GM12878 (cell line): ENCODE data around the gene PDE6G. TPM values are rescaled to one million over a fixed set of nuclear protein-coding genes. Genes with fewer than 3 reads are reported as not detected.

Experiments used
- ATAC-seq: fragments of 200-7000 bp; cut with Tn5 transposase; 3 replicates; pipeline ENCODE4 v1.9.1; 2020; ENCODE audit warnings: mild to moderate bottlenecking, moderate library complexity
- BruUV-seq: library from RNA; stranded (reverse); fragments of 400-500 nt; replicated peaks from 2 replicates; lab custom pipeline; 2021; lab: Mats Ljungman, UMichigan
- CTCF ChIA-PET: fragments of 300-600 bp; sonication (Branson Sonifier 250); formaldehyde crosslinking; extraction: SDS; loops from one replicate; lab custom pipeline; 2021; ENCODE audit warnings: inconsistent platforms; lab: Yijun Ruan, JAX
- POLR2A ChIA-PET: fragments of 350-600 bp; formaldehyde crosslinking; extraction: SDS; loops from one replicate; lab custom pipeline; 2021; ENCODE audit warnings: inconsistent platforms; lab: Charles Lee
- RAD21 ChIA-PET: fragments of 300-600 bp; sonication (Branson Sonifier 250); formaldehyde crosslinking; loops from one replicate; lab custom pipeline; 2023; ENCODE audit warnings: antibody characterized with exemption; ENCODE audit not compliant: unreplicated experiment; lab: Charles Lee
- SMC1A ChIA-PET: fragments of 300-600 bp; sonication (Branson Sonifier 250); formaldehyde crosslinking; loops from one replicate; lab custom pipeline; 2023; ENCODE audit not compliant: unreplicated experiment, uncharacterized antibody; lab: Charles Lee
- DNase-seq: peaks from one replicate; pipeline ENCODE4 v3.0.0-alpha.2; 2011; ENCODE audit warnings: low read depth, low spot score
- FAIRE-seq: peaks from 3 replicates; lab custom pipeline; 2011; peaks lifted over from hg19 to GRCh38; lab: Jason Lieb, UNC
- H2AFZ ChIP-seq: 2 replicates; pipeline ENCODE4 v1.6.0; 2011; ENCODE audit warnings: low read depth, low read length, control low read depth; ENCODE audit not compliant: control insufficient read depth
- H3K27ac ChIP-seq: 2 replicates; pipeline ENCODE4 v1.5.1; 2011; ENCODE audit warnings: control low read depth; ENCODE audit not compliant: control insufficient read depth, insufficient read depth
- H3K27me3 ChIP-seq, 2 experiments: replicated peaks in 1 of 2; 2 replicates each; pipeline versions ENCODE4 v1.6.0 to v1.6.1; 2011; ENCODE audit warnings: low read length in 1 of 2; ENCODE audit not compliant: control insufficient read depth in 2 of 2, insufficient read depth in 2 of 2
- H3K36me3 ChIP-seq, 2 experiments: 2 replicates each; pipeline ENCODE4 v1.5.1; 2011; ENCODE audit warnings: low read length in 1 of 2; ENCODE audit not compliant: control insufficient read depth in 2 of 2, insufficient read depth in 2 of 2
- H3K4me1 ChIP-seq: 2 replicates; pipeline ENCODE4 v1.6.1; 2011; ENCODE audit warnings: mild to moderate bottlenecking, low read length, moderate library complexity, mixed read lengths; ENCODE audit not compliant: control insufficient read depth, insufficient read depth
- H3K4me2 ChIP-seq: 2 replicates; pipeline ENCODE4 v1.6.0; 2011; ENCODE audit warnings: control low read depth; ENCODE audit not compliant: control insufficient read depth, insufficient read depth
- H3K4me3 ChIP-seq: fragments of 200-600 bp; sonication (generic); 2 replicates; pipeline ENCODE4 v1.5.1; 2016
- H3K79me2 ChIP-seq: 2 replicates; pipeline ENCODE4 v1.6.0; 2011; ENCODE audit warnings: low read length; ENCODE audit not compliant: control insufficient read depth, insufficient read depth
- H3K9ac ChIP-seq: 2 replicates; pipeline ENCODE4 v1.8.0; 2011; ENCODE audit warnings: low read length, control low read depth, mixed read lengths; ENCODE audit not compliant: control insufficient read depth, insufficient read depth
- H3K9me3 ChIP-seq: replicated peaks from 3 replicates; pipeline ENCODE4 v1.5.1; 2011; ENCODE audit warnings: mild to moderate bottlenecking, low read length; ENCODE audit not compliant: control insufficient read depth, insufficient read depth
- H4K20me1 ChIP-seq: 2 replicates; pipeline ENCODE4 v1.6.0; 2011; ENCODE audit not compliant: control insufficient read depth, insufficient read depth
- BCLAF1 ChIP-seq: fragments of 450-650 bp; IDR thresholded peaks from 2 replicates; pipeline ENCODE4 v1.6.1; 2017; ENCODE audit warnings: antibody characterized with exemption, mild to moderate bottlenecking, moderate library complexity
- CBFB ChIP-seq: IDR thresholded peaks from 2 replicates; pipeline ENCODE4 v1.6.1; 2016; ENCODE audit warnings: antibody characterized with exemption, low read depth
- FOS ChIP-seq: IDR thresholded peaks from 3 replicates; pipeline ENCODE4 v1.6.1; 2011; ENCODE audit warnings: borderline replicate concordance; ENCODE audit not compliant: insufficient read length; ENCODE audit errors: extremely low read depth
- FOXM1 ChIP-seq: IDR thresholded peaks from 2 replicates; pipeline ENCODE4 v1.6.1; 2012; ENCODE audit warnings: low read depth, mild to moderate bottlenecking, inconsistent platforms, low read length, moderate library complexity
- WGBS: methylation state at CpG from one replicate; pipeline ENCODE4 v1.1.6; 2016; ENCODE audit warnings: low lambda C conversion rate; ENCODE audit not compliant: insufficient replicate concordance, insufficient coverage; ENCODE audit errors: missing lambda C conversion rate; 5-methylcytosine and 5-hydroxymethylcytosine counted together
- in situ Hi-C: fragments of 300-500 bp; cut with MboI; formaldehyde crosslinking; loops from 9 replicates; pipeline ENCODE4 v1.14.3; 2018; ENCODE audit warnings: mixed read lengths
- intact Hi-C: fragments of 100-400 bp; cut with micrococcal nuclease; formaldehyde crosslinking; loops from one replicate; pipeline ENCODE4 v1.14.2; 2022; ENCODE audit not compliant: unreplicated experiment
- polyA plus RNA-seq, 11 experiments: library from polyadenylated mRNA; depleted of rRNA in 4 of 11; unstranded in 6 of 11; stranded (reverse) in 5 of 11; fragments of >200 nt; fragmentation: Nextera tagmentation in 4 of 11; fragmentation: Illumina TruSeq in 1 of 11; extraction: Ambion mirVana in 4 of 11; extraction: Trizol in 1 of 11; gene quantifications; 1 replicate in 1 of 11; 2 replicates in 10 of 11; pipeline versions ENCODE4 v1.2.1 to v1.2.3, GENCODE V29; 2011 to 2016; ENCODE audit warnings: inconsistent platforms in 2 of 11, missing spikeins in 2 of 11, low read depth in 1 of 11
- total RNA-seq, 4 experiments: library from RNA; depleted of rRNA in 3 of 4; stranded (reverse); fragments of >200 nt in 3 of 4; fragmentation: Illumina TruSeq in 1 of 4; extraction: Trizol in 1 of 4; gene quantifications; 2 replicates each; pipeline versions ENCODE4 v1.2.1 to v1.2.3, GENCODE V29; 2013 to 2021
- TF ChIP-seq, protein P1 (sequence below): IDR thresholded peaks from 2 replicates; pipeline ENCODE4 v1.6.1; 2012; ENCODE audit warnings: mild to moderate bottlenecking, low read depth, low read length

Gene PDE6G
- total and polyA plus RNA-seq, 10 of the 15 experiments (the other 5 are each of a cell fraction or from before 2014, with no cell fraction given): 0.55 to 12.1 (median 4.3) TPM

DNA sequence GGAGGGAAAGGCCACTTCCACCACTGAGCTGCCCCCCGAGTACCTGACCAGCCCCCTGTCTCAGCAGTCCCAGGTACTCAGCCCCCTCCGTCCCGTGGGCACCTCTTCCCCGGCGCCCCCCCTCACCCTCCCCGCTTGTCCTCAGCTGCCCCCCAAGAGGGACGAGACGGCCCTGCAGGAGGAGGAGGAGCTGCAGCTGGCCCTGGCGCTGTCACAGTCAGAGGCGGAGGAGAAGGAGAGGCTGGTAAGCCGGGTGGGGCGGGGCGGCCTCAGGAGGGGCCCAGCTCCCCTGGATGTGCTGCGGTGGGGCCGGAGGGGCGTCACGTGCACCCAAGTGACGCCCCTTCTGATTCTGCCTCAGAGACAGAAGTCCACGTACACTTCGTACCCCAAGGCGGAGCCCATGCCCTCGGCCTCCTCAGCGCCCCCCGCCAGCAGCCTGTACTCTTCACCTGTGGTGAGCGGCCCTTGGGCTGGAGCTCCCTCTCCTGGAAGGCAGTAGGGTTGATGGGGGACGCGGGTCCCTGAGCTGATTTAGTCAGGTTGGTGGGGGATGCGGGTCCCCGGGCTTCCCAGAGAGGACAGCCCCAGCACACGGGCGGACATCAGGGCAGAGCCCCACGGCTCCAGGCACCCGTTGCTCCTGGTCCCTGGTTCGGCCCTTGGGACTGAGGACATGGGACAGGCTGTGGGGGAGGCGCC, 37.3 kb upstream of the PDE6G start:
- no TSS peak for BruUV-seq
- SMC1A ChIA-PET: no interaction called here
- Histone ChIP-seq H2AFZ (no peak overlapping the region), H3K4me2 (no peak overlapping the region), H3K4me3 (no peak overlapping the region), H3K27me3 (no peaks in the 10 kb centered on the region), H3K4me1 (no peaks in the 10 kb centered on the region), H3K79me2 (no peaks in the 10 kb centered on the region), H3K27ac (no peak overlapping the region), H3K9me3 (no peaks in the 10 kb centered on the region), H4K20me1 (no peaks in the 10 kb centered on the region; the same call in 1 of the 2 replicates), H3K36me3 (peaks cover 19 to 58% of the 10 kb centered on the region in 2 experiments; a peak in 3 of 4 replicates), H3K9ac (no peak overlapping the region)
- WGBS: 93% methylated on average over 23 of the region's 35 CpGs
- CTCF ChIA-PET: no interaction called here
- in situ Hi-C loops (no loop called here), intact Hi-C loops (no loop called here)
- RAD21 ChIA-PET: no interaction called here
- ATAC-seq (no peak; the same call in 2 of the 3 replicates), DNase-seq (no peak), FAIRE-seq (no peak)
- POLR2A ChIA-PET: no interaction called here
- no peak for TF ChIP-seq FOS
- TF ChIP-seq CBFB: no peak
- TF ChIP-seq BCLAF1: no peak
- TF ChIP-seq FOXM1: no peak
- TF ChIP-seq, protein P1, sequence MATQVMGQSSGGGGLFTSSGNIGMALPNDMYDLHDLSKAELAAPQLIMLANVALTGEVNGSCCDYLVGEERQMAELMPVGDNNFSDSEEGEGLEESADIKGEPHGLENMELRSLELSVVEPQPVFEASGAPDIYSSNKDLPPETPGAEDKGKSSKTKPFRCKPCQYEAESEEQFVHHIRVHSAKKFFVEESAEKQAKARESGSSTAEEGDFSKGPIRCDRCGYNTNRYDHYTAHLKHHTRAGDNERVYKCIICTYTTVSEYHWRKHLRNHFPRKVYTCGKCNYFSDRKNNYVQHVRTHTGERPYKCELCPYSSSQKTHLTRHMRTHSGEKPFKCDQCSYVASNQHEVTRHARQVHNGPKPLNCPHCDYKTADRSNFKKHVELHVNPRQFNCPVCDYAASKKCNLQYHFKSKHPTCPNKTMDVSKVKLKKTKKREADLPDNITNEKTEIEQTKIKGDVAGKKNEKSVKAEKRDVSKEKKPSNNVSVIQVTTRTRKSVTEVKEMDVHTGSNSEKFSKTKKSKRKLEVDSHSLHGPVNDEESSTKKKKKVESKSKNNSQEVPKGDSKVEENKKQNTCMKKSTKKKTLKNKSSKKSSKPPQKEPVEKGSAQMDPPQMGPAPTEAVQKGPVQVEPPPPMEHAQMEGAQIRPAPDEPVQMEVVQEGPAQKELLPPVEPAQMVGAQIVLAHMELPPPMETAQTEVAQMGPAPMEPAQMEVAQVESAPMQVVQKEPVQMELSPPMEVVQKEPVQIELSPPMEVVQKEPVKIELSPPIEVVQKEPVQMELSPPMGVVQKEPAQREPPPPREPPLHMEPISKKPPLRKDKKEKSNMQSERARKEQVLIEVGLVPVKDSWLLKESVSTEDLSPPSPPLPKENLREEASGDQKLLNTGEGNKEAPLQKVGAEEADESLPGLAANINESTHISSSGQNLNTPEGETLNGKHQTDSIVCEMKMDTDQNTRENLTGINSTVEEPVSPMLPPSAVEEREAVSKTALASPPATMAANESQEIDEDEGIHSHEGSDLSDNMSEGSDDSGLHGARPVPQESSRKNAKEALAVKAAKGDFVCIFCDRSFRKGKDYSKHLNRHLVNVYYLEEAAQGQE: no peak
